Mesenchymal stem cell (in vitro differentiated cells and primary cell): Measurements from ENCODE around the gene FAM180A.
A peak's percentile ranks its signal among the peaks of the same experiment; 100 is the strongest.

Source experiments
- DNase-seq: peaks from one replicate; pipeline ENCODE4 v3.0.0-alpha.2; 2013
- H2AFZ ChIP-seq: one replicate; pipeline ENCODE4 v1.6.1; 2013; ENCODE audit warnings: low read depth, mild to moderate bottlenecking, control low read depth, inconsistent platforms, low read length, moderate library complexity
- H2AK5ac ChIP-seq: 2 replicates; pipeline ENCODE4 v1.6.1; 2013; ENCODE audit warnings: low read length, moderate library complexity, mild to moderate bottlenecking, inconsistent platforms; ENCODE audit not compliant: severe bottlenecking
- H2BK120ac ChIP-seq: one replicate; pipeline ENCODE4 v1.6.1; 2013; ENCODE audit warnings: low read depth, mild to moderate bottlenecking, inconsistent platforms, low read length, moderate library complexity
- H2BK12ac ChIP-seq, 2 experiments: one replicate each; pipeline ENCODE4 v1.6.1; 2013; ENCODE audit warnings: inconsistent platforms in 2 of 2, low read length in 2 of 2, mild to moderate bottlenecking in 2 of 2, moderate library complexity in 2 of 2, control low read depth in 1 of 2
- H2BK15ac ChIP-seq: one replicate; pipeline ENCODE4 v1.6.1; 2013; ENCODE audit warnings: mild to moderate bottlenecking, low read depth, inconsistent platforms; ENCODE audit not compliant: poor library complexity, severe bottlenecking
- H2BK5ac ChIP-seq: 2 replicates; pipeline ENCODE4 v1.6.1; 2013; ENCODE audit warnings: low read depth, mild to moderate bottlenecking, low read length, control low read depth, inconsistent platforms; ENCODE audit not compliant: poor library complexity, severe bottlenecking
- H3K14ac ChIP-seq, 2 experiments: one replicate each; pipeline ENCODE4 v1.6.1; 2013; ENCODE audit warnings: inconsistent platforms in 2 of 2, low read length in 2 of 2, control low read depth in 1 of 2, mild to moderate bottlenecking in 1 of 2, moderate library complexity in 1 of 2
- H3K18ac ChIP-seq, 2 experiments: one replicate each; pipeline ENCODE4 v1.6.1; 2013; ENCODE audit warnings: inconsistent platforms in 2 of 2, low read length in 2 of 2, control low read depth in 1 of 2, low read depth in 1 of 2, mild to moderate bottlenecking in 1 of 2
- H3K23ac ChIP-seq, 2 experiments: one replicate each; pipeline ENCODE4 v1.6.1; 2013; ENCODE audit warnings: inconsistent platforms in 2 of 2, low read length in 2 of 2, mild to moderate bottlenecking in 2 of 2, moderate library complexity in 2 of 2, control low read depth in 1 of 2
- H3K27ac ChIP-seq: 2 replicates; pipeline ENCODE4 v1.5.1; 2013; ENCODE audit warnings: mild to moderate bottlenecking, moderate library complexity, low read length, control low read depth, inconsistent platforms; ENCODE audit not compliant: poor library complexity, severe bottlenecking
- H3K27me3 ChIP-seq, 2 experiments: 2 replicates each; pipeline versions ENCODE4 v1.6.1 to v1.7.0; 2013; ENCODE audit warnings: low read length in 2 of 2, mild to moderate bottlenecking in 2 of 2, moderate library complexity in 2 of 2, control low read depth in 1 of 2, inconsistent platforms in 1 of 2; ENCODE audit not compliant: control insufficient read depth in 1 of 2, insufficient read depth in 1 of 2
- H3K36me3 ChIP-seq, 2 experiments: 2 replicates each; pipeline versions ENCODE4 v1.6.1 to v1.7.0; 2013; ENCODE audit warnings: low read length in 2 of 2, control low read depth in 1 of 2, inconsistent platforms in 1 of 2, low read depth in 1 of 2, mild to moderate bottlenecking in 1 of 2; ENCODE audit not compliant: insufficient read depth in 2 of 2, control insufficient read depth in 1 of 2
- H3K4ac ChIP-seq, 2 experiments: one replicate each; pipeline ENCODE4 v1.6.1; 2013; ENCODE audit warnings: inconsistent platforms in 2 of 2, low read length in 2 of 2, mild to moderate bottlenecking in 2 of 2, moderate library complexity in 2 of 2, control low read depth in 1 of 2, low read depth in 1 of 2
- H3K4me1 ChIP-seq: 2 replicates; pipeline ENCODE4 v1.6.1; 2013; ENCODE audit warnings: low read depth, low read length, control low read depth; ENCODE audit not compliant: control insufficient read depth, insufficient read depth
- H3K4me2 ChIP-seq: 2 replicates; pipeline ENCODE4 v1.6.1; 2013; ENCODE audit warnings: low read length, mild to moderate bottlenecking, inconsistent platforms; ENCODE audit not compliant: poor library complexity, severe bottlenecking
- H3K4me3 ChIP-seq, 2 experiments: 2 replicates each; pipeline versions ENCODE4 v1.5.1 to v1.7.0; 2013; ENCODE audit warnings: low read length in 2 of 2, mild to moderate bottlenecking in 2 of 2, control low read depth in 1 of 2, low read depth in 1 of 2; ENCODE audit not compliant: insufficient read depth in 1 of 2
- H3K79me1 ChIP-seq: replicated peaks from 2 replicates; pipeline ENCODE4 v1.6.1; 2013; ENCODE audit warnings: mild to moderate bottlenecking, control low read depth, low read length, inconsistent platforms; ENCODE audit not compliant: poor library complexity, severe bottlenecking
- H3K9ac ChIP-seq: 2 replicates; pipeline ENCODE4 v1.7.0; 2013; ENCODE audit warnings: mild to moderate bottlenecking, low read length, moderate library complexity
- H3K9me3 ChIP-seq: 2 replicates; pipeline ENCODE4 v1.7.0; 2013; ENCODE audit warnings: mild to moderate bottlenecking, low read length; ENCODE audit not compliant: control insufficient read depth
- H4K8ac ChIP-seq: one replicate; pipeline ENCODE4 v1.6.1; 2013; ENCODE audit warnings: inconsistent platforms, mild to moderate bottlenecking, low read length, moderate library complexity
- H4K91ac ChIP-seq: one replicate; pipeline ENCODE4 v1.6.1; 2013; ENCODE audit warnings: mild to moderate bottlenecking, low read length, inconsistent platforms
- WGBS: methylation state at CpG from one replicate; pipeline ENCODE4 v1.1.7; 2013; ENCODE audit warnings: mixed read lengths; 5-methylcytosine and 5-hydroxymethylcytosine counted together

FAM180A gene

DNA sequence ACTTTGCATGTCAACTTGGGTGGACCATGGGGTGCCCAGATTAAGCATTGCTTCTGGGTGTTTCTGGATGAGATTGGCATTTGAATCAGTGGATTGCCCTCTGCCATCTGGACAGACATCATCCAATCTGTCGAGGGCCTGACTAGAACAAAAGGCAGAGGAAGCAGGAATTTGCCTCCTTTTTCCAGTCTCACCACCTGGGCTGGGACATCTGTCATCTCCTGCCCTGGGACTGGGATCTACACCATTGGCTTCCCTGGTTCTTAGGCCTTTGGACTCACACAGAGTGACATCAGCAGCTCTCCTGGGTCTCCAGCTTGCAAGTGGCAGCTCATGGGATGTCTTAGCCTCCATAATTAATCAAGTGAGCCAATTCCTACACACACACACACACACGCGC is 30.9 kb downstream of the FAM180A start:
- H2BK15ac ChIP-seq = no peak overlapping the region
- H3K27me3 ChIP-seq = peaks cover 0 to 49% of the 10 kb centered on the region in 2 experiments
- H3K4me2 ChIP-seq = no peak overlapping the region
- no peak overlapping the region for H3K4me3 ChIP-seq
- H3K9me3 ChIP-seq = no peaks in the 10 kb centered on the region
- no peak for DNase-seq
- no peak overlapping the region for H3K27ac ChIP-seq
- no peak overlapping the region for H2AK5ac ChIP-seq
- 53% methylated on average over 3 of the region's 3 CpGs for WGBS
- no peak overlapping the region for H3K4ac ChIP-seq
- peaks cover 13% of the 10 kb centered on the region for H3K4me1 ChIP-seq
- no peaks in the 10 kb centered on the region for H3K79me1 ChIP-seq
- H2BK12ac ChIP-seq = peak overlapping the region in 1 of 2 experiments; percentile 66
- no peak overlapping the region for H4K91ac ChIP-seq
- no peak overlapping the region for H2AFZ ChIP-seq
- H3K9ac ChIP-seq = no peak overlapping the region
- H2BK120ac ChIP-seq = no peak overlapping the region
- H2BK5ac ChIP-seq = no peak overlapping the region
- H3K18ac ChIP-seq = no peak overlapping the region
- peaks cover 0 to 79% of the 10 kb centered on the region in 2 experiments for H3K36me3 ChIP-seq
- no peak overlapping the region for H4K8ac ChIP-seq
- no peak overlapping the region for H3K23ac ChIP-seq
- H3K14ac ChIP-seq = no peak overlapping the region

- Histone ChIP-seq H3K4me1 (peaks cover 15% of the 10 kb centered on the region), H3K27ac (peak overlapping the region; percentile 22), H3K4me3 (no peak overlapping the region), H3K27me3 (peaks cover 0 to 43% of the 10 kb centered on the region in 2 experiments), H2BK120ac (no peak overlapping the region), H3K4ac (no peak overlapping the region), H3K9ac (no peak overlapping the region), H3K79me1 (no peaks in the 10 kb centered on the region), H3K18ac (no peak overlapping the region), H2AK5ac (no peak overlapping the region), H2BK12ac (no peak overlapping the region), H3K14ac (no peak overlapping the region), H3K9me3 (no peaks in the 10 kb centered on the region), H3K4me2 (no peak overlapping the region), H4K8ac (no peak overlapping the region), H2BK5ac (peak overlapping the region; percentile 36), H4K91ac (no peak overlapping the region), H2AFZ (no peak overlapping the region), H2BK15ac (no peak overlapping the region), H3K23ac (no peak overlapping the region), H3K36me3 (peaks cover 0 to 72% of the 10 kb centered on the region in 2 experiments)
- DNase-seq = peak; percentile 59
- WGBS = 44% methylated on average over 7 of the region's 9 CpGs
These were observed 31.9 kb downstream of the FAM180A start for GRCh38 chr7:135716677-135717238.

DNA sequence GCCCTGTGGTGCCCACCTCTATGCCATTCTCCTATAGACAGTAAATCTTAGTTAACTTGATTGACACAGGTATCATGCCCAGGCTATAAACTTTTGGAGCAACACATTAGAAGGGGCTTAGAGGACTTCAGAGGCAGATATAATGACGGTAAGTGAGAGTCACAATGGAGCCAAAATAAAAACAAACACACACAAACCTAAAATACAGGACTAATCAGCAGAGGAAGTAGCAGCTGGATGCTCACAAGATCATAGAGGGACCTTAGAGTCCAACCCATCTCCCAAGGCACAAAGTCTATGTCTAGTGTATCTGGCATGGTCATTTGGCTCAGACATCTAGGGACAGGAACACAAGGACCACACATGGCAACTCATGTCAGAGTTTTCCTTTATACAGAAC is 32.9 kb downstream of the FAM180A start:
- H3K14ac ChIP-seq = no peak overlapping the region
- no peak overlapping the region for H3K9ac ChIP-seq
- no peak overlapping the region for H4K8ac ChIP-seq
- no peak overlapping the region for H3K18ac ChIP-seq
- DNase-seq = no peak
- no peak overlapping the region for H2BK12ac ChIP-seq
- no peak overlapping the region for H3K23ac ChIP-seq
- H2BK120ac ChIP-seq = no peak overlapping the region
- no peak overlapping the region for H3K4me2 ChIP-seq
- H2BK5ac ChIP-seq = no peak overlapping the region
- no peak overlapping the region for H3K27ac ChIP-seq
- H2AK5ac ChIP-seq = no peak overlapping the region
- peaks cover 0 to 38% of the 10 kb centered on the region in 2 experiments for H3K27me3 ChIP-seq
- H3K4ac ChIP-seq = no peak overlapping the region
- H3K4me1 ChIP-seq = peaks cover 15% of the 10 kb centered on the region
- no peak overlapping the region for H2AFZ ChIP-seq
- no peak overlapping the region for H4K91ac ChIP-seq
- no peaks in the 10 kb centered on the region for H3K9me3 ChIP-seq
- no peak overlapping the region for H3K4me3 ChIP-seq
- 100% methylated on average over 1 of the region's 1 CpG for WGBS
- no peaks in the 10 kb centered on the region for H3K79me1 ChIP-seq
- H3K36me3 ChIP-seq = peaks cover 0 to 61% of the 10 kb centered on the region in 2 experiments
- no peak overlapping the region for H2BK15ac ChIP-seq

DNA sequence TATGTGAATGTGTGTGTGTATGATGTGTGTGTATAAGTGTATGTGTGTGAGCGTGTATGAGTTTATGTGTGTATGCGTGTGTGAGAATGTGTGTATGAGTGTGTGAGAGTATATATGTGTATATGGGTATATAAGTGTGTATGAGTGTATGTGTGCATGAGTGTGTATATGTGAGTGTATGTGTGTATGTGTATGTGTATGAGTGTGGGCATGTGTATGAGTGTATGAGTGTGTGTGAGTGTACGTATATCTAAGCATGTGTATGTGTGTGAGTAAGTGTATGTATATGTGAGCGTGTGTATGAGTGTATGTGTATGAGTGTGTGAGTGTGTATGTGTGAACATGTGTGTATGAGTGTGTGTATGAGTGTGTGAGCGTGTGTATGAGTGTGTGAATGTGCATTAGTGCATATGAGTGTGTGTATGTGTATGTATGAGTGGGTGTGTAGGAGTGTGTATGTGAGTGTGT is 33.5 kb downstream of the FAM180A start:
- no peak overlapping the region for H2BK15ac ChIP-seq
- H3K9ac ChIP-seq = no peak overlapping the region
- no peak overlapping the region for H3K4me3 ChIP-seq
- H3K23ac ChIP-seq = no peak overlapping the region
- H4K8ac ChIP-seq = peak overlapping the region; percentile 12
- H2BK5ac ChIP-seq = no peak overlapping the region
- no peaks in the 10 kb centered on the region for H3K79me1 ChIP-seq
- H2AK5ac ChIP-seq = no peak overlapping the region
- no peak overlapping the region for H3K14ac ChIP-seq
- H4K91ac ChIP-seq = no peak overlapping the region
- H3K27me3 ChIP-seq = peaks cover 0 to 36% of the 10 kb centered on the region in 2 experiments
- DNase-seq = no peak
- 83% methylated on average over 5 of the region's 5 CpGs for WGBS
- no peak overlapping the region for H3K27ac ChIP-seq
- no peaks in the 10 kb centered on the region for H3K9me3 ChIP-seq
- H3K4me2 ChIP-seq = no peak overlapping the region
- H3K36me3 ChIP-seq = peaks cover 0 to 56% of the 10 kb centered on the region in 2 experiments
- H3K4me1 ChIP-seq = peaks cover 15% of the 10 kb centered on the region
- no peak overlapping the region for H2AFZ ChIP-seq
- H3K18ac ChIP-seq = peak overlapping the region in 1 of 2 experiments; percentile 85
- no peak overlapping the region for H3K4ac ChIP-seq
- H2BK12ac ChIP-seq = no peak overlapping the region
- no peak overlapping the region for H2BK120ac ChIP-seq
